Spleen (tissue), 7 donors: ENCODE data around the gene KRT17.

Experiments used
- CTCF ChIP-seq, 11 experiments: fragments of 200-600 bp in 7 of 11; fragments of 450-650 bp in 4 of 11; sonication (generic) in 4 of 11; IDR thresholded peaks in 8 of 11; conservative IDR thresholded peaks in 3 of 11; 1 replicate in 7 of 11; 2 replicates in 4 of 11; pipeline versions ENCODE4 v1.4.0 to v1.8.0; 2016 to 2021; ENCODE audit warnings: antibody characterized with exemption in 11 of 11, inconsistent platforms in 4 of 11, mild to moderate bottlenecking in 1 of 11
- POLR2A ChIP-seq, 3 donors: fragments of 450-650 bp; IDR thresholded peaks; one replicate each; pipeline ENCODE4 v1.5.1; 2017; ENCODE audit warnings: antibody characterized with exemption in 3 of 3, mild to moderate bottlenecking in 1 of 3
- donor health status: DM: no; HTN: no; CAD: no; lungs with moderate emphysema.
- donor health status: DM: no; HTN: no; CAD: no.
- donor health status: DM: no; HTN: no; CAD: no.

- TF ChIP-seq CTCF (IDR thresholded peaks at IDR 0.05 in 8 of 11, conservative IDR thresholded peaks at IDR 0.05 in 3 of 11) (no peak), POLR2A (IDR thresholded peaks at IDR 0.05) (no peak)
Measured at GRCh38 chr17:41654678-41655607, 30.6 kb upstream of the KRT17 start.
